T-helper 22 cell (primary cell): ENCODE results near the gene EVPL.
"Not testable (repeated sequence)": the region's sequence is repeated elsewhere in the genome, so short reads cannot be mapped to it uniquely, and the experiment has no call there.

ENCODE experiments used
- DNase-seq: peaks from one replicate; pipeline ENCODE4 v3.0.0-alpha.2; 2020; ENCODE audit warnings: low read depth

The EVPL gene

GRCh38 chr17:76048025-76048605 is 21.0 kb upstream of the EVPL start:
- no peak for DNase-seq

- DNase-seq = no peak
Measured at GRCh38 chr17:76046064-76046463, 19.0 kb upstream of the EVPL start.

GRCh38 chr17:76044475-76045007 is 17.4 kb upstream of the EVPL start:
- DNase-seq = not testable (repeated sequence)

GRCh38 chr17:76042868-76043267 is 15.8 kb upstream of the EVPL start:
- DNase-seq = not testable (repeated sequence)

GRCh38 chr17:76040376-76040775 is 13.3 kb upstream of the EVPL start:
- no peak for DNase-seq

- no peak for DNase-seq
Measured at GRCh38 chr17:76039121-76039520, 12.0 kb upstream of the EVPL start.

- DNase-seq = no peak
Measured at GRCh38 chr17:76038050-76038449, 10.9 kb upstream of the EVPL start.

GRCh38 chr17:76036497-76037261 is 9.6 kb upstream of the EVPL start:
- DNase-seq = no peak

GRCh38 chr17:76034428-76035350 is 7.6 kb upstream of the EVPL start:
- DNase-seq = no peak

GRCh38 chr17:76033139-76033538 is 6.0 kb upstream of the EVPL start:
- no peak for DNase-seq

- no peak for DNase-seq
Measured at GRCh38 chr17:76032780-76033108, 5.6 kb upstream of the EVPL start.

- DNase-seq = no peak
Measured at GRCh38 chr17:76032073-76032779, 5.1 kb upstream of the EVPL start.

GRCh38 chr17:76026714-76027158 is 370 bp downstream of the EVPL start:
- DNase-seq = no peak

- DNase-seq = no peak
Measured at GRCh38 chr17:76025294-76025693, 1.8 kb downstream of the EVPL start.

GRCh38 chr17:76024353-76024752 is 2.8 kb downstream of the EVPL start:
- DNase-seq = no peak

GRCh38 chr17:76023900-76024237 is 3.2 kb downstream of the EVPL start:
- no peak for DNase-seq

GRCh38 chr17:76022973-76023899 is 3.9 kb downstream of the EVPL start:
- DNase-seq = no peak

- DNase-seq = no peak
Measured at GRCh38 chr17:76022285-76022684, 4.8 kb downstream of the EVPL start.

- DNase-seq = no peak
Measured at GRCh38 chr17:76019833-76020467, 7.2 kb downstream of the EVPL start.

- no peak for DNase-seq
Measured at GRCh38 chr17:76018801-76019200, 8.3 kb downstream of the EVPL start.

GRCh38 chr17:76018340-76018680 is 8.8 kb downstream of the EVPL start:
- DNase-seq = no peak
